HG02678 (cell line): ENCODE measurements around the gene BRF1.

ENCODE experiments used
- ATAC-seq: cut with Tn5 transposase; IDR thresholded peaks from one replicate; pipeline ENCODE4 v1.9.1; 2021; ENCODE audit warnings: mild to moderate bottlenecking, moderate library complexity; ENCODE audit not compliant: unreplicated experiment

Gene BRF1

GRCh38 chr14:105179191-105179590 is 121.6 kb downstream of the BRF1 start:
- ATAC-seq: no peak

- no peak for ATAC-seq
Measured at GRCh38 chr14:105178868-105179140, 122.0 kb downstream of the BRF1 start.

- no peak for ATAC-seq
Measured at GRCh38 chr14:105178069-105178867, 122.5 kb downstream of the BRF1 start.

- no peak for ATAC-seq
Measured at GRCh38 chr14:105177082-105177481, 123.7 kb downstream of the BRF1 start.

GRCh38 chr14:105176513-105176912 is 124.3 kb downstream of the BRF1 start:
- no peak for ATAC-seq

GRCh38 chr14:105173901-105174894 is 126.6 kb downstream of the BRF1 start:
- no peak for ATAC-seq

GRCh38 chr14:105173145-105173544 is 127.7 kb downstream of the BRF1 start:
- ATAC-seq: no peak

- no peak for ATAC-seq
Measured at GRCh38 chr14:105172476-105172875, 128.3 kb downstream of the BRF1 start.

GRCh38 chr14:105171004-105171673 is 129.7 kb downstream of the BRF1 start:
- no peak for ATAC-seq

GRCh38 chr14:105169776-105170655 is 130.8 kb downstream of the BRF1 start:
- ATAC-seq: no peak

- no peak for ATAC-seq
Measured at GRCh38 chr14:105168979-105169507, 131.8 kb downstream of the BRF1 start.

GRCh38 chr14:105168496-105168978 is 132.3 kb downstream of the BRF1 start, which contains the start of gene JAG2:
Gene JAG2 (minus strand): TSS chr14:105168776. CDS start chr14:105168420, 356 bp downstream.
- ATAC-seq: no peak

- no peak for ATAC-seq
Measured at GRCh38 chr14:105168093-105168420, 132.7 kb downstream of the BRF1 start.

GRCh38 chr14:105167303-105168092 is 133.3 kb downstream of the BRF1 start:
- ATAC-seq: no peak

GRCh38 chr14:105166571-105167302 is 134.1 kb downstream of the BRF1 start:
- no peak for ATAC-seq

GRCh38 chr14:105165761-105166485 is 134.9 kb downstream of the BRF1 start:
- no peak for ATAC-seq

GRCh38 chr14:105165134-105165704 is 135.6 kb downstream of the BRF1 start:
- no peak for ATAC-seq
